Neural progenitor cell (in vitro differentiated cells): Measurements from ENCODE around the gene NAT9.

ENCODE experiments used
- CTCF ChIP-seq: fragments of 200-600 bp; sonication (generic); IDR thresholded peaks from 2 replicates; pipeline ENCODE4 v1.5.1; 2017; ENCODE audit warnings: antibody characterized with exemption, mild to moderate bottlenecking
- EZH2 ChIP-seq: fragments of 200-600 bp; sonication (generic); IDR thresholded peaks from 2 replicates; pipeline ENCODE4 v1.6.1; 2017; ENCODE audit warnings: antibody characterized with exemption, mild to moderate bottlenecking, moderate library complexity
- EZH2phosphoT487 ChIP-seq: fragments of 200-600 bp; sonication (generic); IDR thresholded peaks from 2 replicates; pipeline ENCODE4 v1.6.1; 2017; ENCODE audit warnings: antibody characterized with exemption

- TF ChIP-seq CTCF (no peak), EZH2 (no peak), EZH2phosphoT487 (no peak)
Observed at GRCh38 chr17:74777901-74778515, 1.9 kb upstream of the NAT9 start.
